ENCODE results near the gene PLXDC1. TPM values are rescaled to one million over a fixed set of nuclear protein-coding genes. Genes with fewer than 3 reads are reported as not detected.
"Not testable (repeated sequence)": the region's sequence is repeated elsewhere in the genome, so short reads cannot be mapped to it uniquely, and the experiment has no call there.

Gene PLXDC1
- total RNA-seq, 1 experiment from 2014 or later = 2.0 TPM

- WGBS (ENCODE audit: extremely low coverage, insufficient read length, low lambda C conversion rate) = no CpG with 5 or more reads among the region's 26 CpGs
- no peak overlapping the region for H4K91ac ChIP-seq (ENCODE audit: insufficient read length, low read depth, low read length)
- no peaks in the 10 kb centered on the region for H3K4me1 ChIP-seq (ENCODE audit: insufficient read depth, low read length)
- H3K27ac Mint-ChIP-seq = no peak overlapping the region
- H3K27ac ChIP-seq (ENCODE audit: insufficient read length, low read depth, low read length) = no peak overlapping the region
- H3K27me3 ChIP-seq (ENCODE audit: insufficient read depth, low read length) = no peaks in the 10 kb centered on the region
- H2AK5ac ChIP-seq (ENCODE audit: insufficient read length, low read length) = no peak overlapping the region
- peaks cover 40% of the 10 kb centered on the region for H3K27me3 Mint-ChIP-seq (ENCODE audit: low read depth)
- no peaks in the 10 kb centered on the region for H3K23me2 ChIP-seq (ENCODE audit: insufficient read length, low read depth, low read length, poor library complexity, severe bottlenecking)
- H2BK120ac ChIP-seq (ENCODE audit: low read depth, low read length, poor library complexity, severe bottlenecking) = no peak overlapping the region
- H3K18ac ChIP-seq (ENCODE audit: insufficient read length, low read depth, low read length) = no peak overlapping the region
- H3K4ac ChIP-seq (ENCODE audit: low read depth, low read length) = no peak overlapping the region
- no peak overlapping the region for H4K8ac ChIP-seq (replicated peaks; ENCODE audit: insufficient read length, low read depth, low read length)
- TF ChIP-seq CTCF (conservative IDR thresholded peaks at IDR 0.05) = no peak
- no peak overlapping the region for H4K5ac ChIP-seq (ENCODE audit: insufficient read length, low read depth, low read length)
- peak overlapping the region; percentile 70 to 79 for H3K4me3 Mint-ChIP-seq
- peak overlapping the region; percentile 50 for H3K4me2 ChIP-seq (ENCODE audit: insufficient read depth, insufficient read length, low read length)
- H3T11ph ChIP-seq (ENCODE audit: low read length) = no peak overlapping the region
- H2BK20ac ChIP-seq (ENCODE audit: low read depth, low read length, poor library complexity, severe bottlenecking) = no peak overlapping the region
- H3K4me1 Mint-ChIP-seq = peaks cover 0 to 3% of the 10 kb centered on the region in 2 experiments; a peak in 1 of 4 replicates
- H3K9me3 Mint-ChIP-seq = peaks cover 0 to 2% of the 10 kb centered on the region in 2 experiments; a peak in 2 of 5 replicates
- no peak overlapping the region for H3K9ac ChIP-seq (ENCODE audit: extremely low read depth, insufficient read length, low read length)
- peak; percentile 77 for DNase-seq
- H2BK12ac ChIP-seq (ENCODE audit: insufficient read length, low read depth, low read length) = no peak overlapping the region
- no peak overlapping the region for H2BK15ac ChIP-seq (ENCODE audit: low read depth, low read length)
- no peaks in the 10 kb centered on the region for H3K79me1 ChIP-seq (ENCODE audit: insufficient read depth, low read depth, low read length, poor library complexity, severe bottlenecking)
- H2AFZ ChIP-seq (ENCODE audit: low read length) = no peak overlapping the region
- no peak overlapping the region for H3K23ac ChIP-seq (ENCODE audit: insufficient read length, low read depth, low read length)
- no peaks in the 10 kb centered on the region for H3K36me3 Mint-ChIP-seq (ENCODE audit: insufficient read depth in 1 of 3, low read depth in 3 of 3)
- no peak overlapping the region; the same call in 1 of the 2 replicates for H3K14ac ChIP-seq (ENCODE audit: insufficient read depth, low read length)
- H2BK5ac ChIP-seq (ENCODE audit: insufficient read length, low read length) = no peak overlapping the region
- no peaks in the 10 kb centered on the region for H4K20me1 ChIP-seq (ENCODE audit: control insufficient read depth, insufficient read depth, insufficient read length)
- no peaks in the 10 kb centered on the region for H3K9me3 ChIP-seq (ENCODE audit: control insufficient read depth, low read depth, low read length)
- no peaks in the 10 kb centered on the region for H3K79me2 ChIP-seq (ENCODE audit: insufficient read depth, low read length)
- H3K56ac ChIP-seq (ENCODE audit: insufficient read length, low read depth, low read length) = no peak overlapping the region
These were observed 124.4 kb downstream of the PLXDC1 start for GRCh38 chr17:39026980-39027451.

GRCh38 chr17:39026346-39026745, 125.1 kb downstream of the PLXDC1 start:
- H3K27ac Mint-ChIP-seq; H3K18ac ChIP-seq (ENCODE audit: insufficient read length, low read depth, low read length); H3K4me1 ChIP-seq (ENCODE audit: insufficient read depth, low read length); H3K36me3 Mint-ChIP-seq (ENCODE audit: insufficient read depth in 1 of 3, low read depth in 3 of 3); H2AK5ac ChIP-seq (ENCODE audit: insufficient read length, low read length); H2BK20ac ChIP-seq (ENCODE audit: low read depth, low read length, poor library complexity, severe bottlenecking); H3K4ac ChIP-seq (ENCODE audit: low read depth, low read length); H3K27me3 ChIP-seq (ENCODE audit: insufficient read depth, low read length); H3K9me3 ChIP-seq (ENCODE audit: control insufficient read depth, low read depth, low read length); H2AFZ ChIP-seq (ENCODE audit: low read length); H3K23me2 ChIP-seq (ENCODE audit: insufficient read length, low read depth, low read length, poor library complexity, severe bottlenecking); H4K91ac ChIP-seq (ENCODE audit: insufficient read length, low read depth, low read length); H3K27ac ChIP-seq (ENCODE audit: insufficient read length, low read depth, low read length); H3K9ac ChIP-seq (ENCODE audit: extremely low read depth, insufficient read length, low read length); H3K56ac ChIP-seq (ENCODE audit: insufficient read length, low read depth, low read length); H3K14ac ChIP-seq (ENCODE audit: insufficient read depth, low read length); H4K8ac ChIP-seq (replicated peaks; ENCODE audit: insufficient read length, low read depth, low read length); DNase-seq; H3K79me1 ChIP-seq (ENCODE audit: insufficient read depth, low read depth, low read length, poor library complexity, severe bottlenecking); H4K20me1 ChIP-seq (ENCODE audit: control insufficient read depth, insufficient read depth, insufficient read length); H3K23ac ChIP-seq (ENCODE audit: insufficient read length, low read depth, low read length); H3T11ph ChIP-seq (ENCODE audit: low read length); H3K79me2 ChIP-seq (ENCODE audit: insufficient read depth, low read length); H2BK120ac ChIP-seq (ENCODE audit: low read depth, low read length, poor library complexity, severe bottlenecking); H3K9me3 Mint-ChIP-seq; H2BK5ac ChIP-seq (ENCODE audit: insufficient read length, low read length); H2BK15ac ChIP-seq (ENCODE audit: low read depth, low read length); H3K4me1 Mint-ChIP-seq; H4K5ac ChIP-seq (ENCODE audit: insufficient read length, low read depth, low read length); H2BK12ac ChIP-seq (ENCODE audit: insufficient read length, low read depth, low read length): not testable (repeated sequence)
- no CpG with 5 or more reads among the region's 13 CpGs for WGBS (ENCODE audit: extremely low coverage, insufficient read length, low lambda C conversion rate)
- Mint-ChIP-seq H3K4me3 (peak overlapping the region; percentile 70 to 79; a peak in 4 of 5 replicates), H3K27me3 (ENCODE audit: low read depth) (peaks cover 38% of the 10 kb centered on the region)
- peak overlapping the region; percentile 50 for H3K4me2 ChIP-seq (ENCODE audit: insufficient read depth, insufficient read length, low read length)
